Ishikawa (cell line): Measurements from ENCODE around the gene NUDT19.

Experiments
- CEBPB ChIP-seq: IDR thresholded peaks from 2 replicates; pipeline ENCODE4 v1.6.1; 2012
- CREB1 ChIP-seq: IDR thresholded peaks from 2 replicates; pipeline ENCODE4 v1.6.1; 2012; ENCODE audit warnings: low read depth
- EGR1 ChIP-seq: IDR thresholded peaks from 2 replicates; pipeline ENCODE4 v1.6.1; 2012
- EP300 ChIP-seq: IDR thresholded peaks from 2 replicates; pipeline ENCODE4 v1.6.1; 2012; ENCODE audit warnings: borderline replicate concordance
- MAX ChIP-seq: IDR thresholded peaks from 2 replicates; pipeline ENCODE4 v1.6.1; 2012
- NFIC ChIP-seq: IDR thresholded peaks from 2 replicates; pipeline ENCODE4 v1.6.1; 2012
- RAD21 ChIP-seq: IDR thresholded peaks from 2 replicates; pipeline ENCODE4 v1.6.1; 2012; ENCODE audit warnings: low read depth
- REST ChIP-seq: IDR thresholded peaks from 2 replicates; pipeline ENCODE4 v1.6.1; 2012; ENCODE audit warnings: low read depth, mild to moderate bottlenecking
- TAF1 ChIP-seq: IDR thresholded peaks from 2 replicates; pipeline ENCODE4 v1.6.1; 2012; ENCODE audit warnings: low read depth, mild to moderate bottlenecking
- TEAD4 ChIP-seq: IDR thresholded peaks from 2 replicates; pipeline ENCODE4 v1.6.1; 2012
- USF1 ChIP-seq: IDR thresholded peaks from 2 replicates; pipeline ENCODE4 v1.6.1; 2012
- YY1 ChIP-seq: IDR thresholded peaks from 2 replicates; pipeline ENCODE4 v1.6.1; 2012; ENCODE audit warnings: low read depth

GRCh38 chr19:32751066-32751465 is 59.4 kb downstream of the NUDT19 start:
- TF ChIP-seq EGR1: no peak
- no peak for TF ChIP-seq RAD21
- TF ChIP-seq TAF1: no peak
- no peak for TF ChIP-seq USF1
- no peak for TF ChIP-seq EP300
- no peak for TF ChIP-seq TEAD4
- no peak for TF ChIP-seq YY1
- no peak for TF ChIP-seq REST
- TF ChIP-seq CEBPB: no peak
- no peak for TF ChIP-seq NFIC
- no peak for TF ChIP-seq MAX
- no peak for TF ChIP-seq CREB1
